ENCODE data around the gene PDGFRB.

PDGFRB gene

DNA sequence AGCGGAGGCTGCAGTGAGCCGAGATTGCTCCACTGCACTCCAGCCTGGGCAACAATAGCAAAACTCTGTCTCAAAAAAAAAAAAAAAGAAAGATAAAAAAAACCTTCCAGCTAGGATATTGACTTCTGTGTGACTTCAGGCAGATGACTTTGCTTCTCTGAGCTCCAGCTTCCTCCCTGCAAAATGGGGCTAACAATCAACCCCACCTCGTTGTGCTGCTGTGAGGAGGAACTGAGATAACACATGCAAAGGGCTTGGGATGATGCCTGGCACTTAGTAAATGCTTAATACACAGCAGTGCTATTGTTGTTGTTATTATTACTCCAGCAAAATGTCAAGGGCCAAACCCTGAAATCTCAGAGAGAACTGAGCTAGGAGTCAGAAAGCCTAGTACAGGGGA lies 7.4 kb upstream of the PDGFRB start:
- DNase-seq (ENCODE audit: low read depth in 2 of 2) = no peak

DNA sequence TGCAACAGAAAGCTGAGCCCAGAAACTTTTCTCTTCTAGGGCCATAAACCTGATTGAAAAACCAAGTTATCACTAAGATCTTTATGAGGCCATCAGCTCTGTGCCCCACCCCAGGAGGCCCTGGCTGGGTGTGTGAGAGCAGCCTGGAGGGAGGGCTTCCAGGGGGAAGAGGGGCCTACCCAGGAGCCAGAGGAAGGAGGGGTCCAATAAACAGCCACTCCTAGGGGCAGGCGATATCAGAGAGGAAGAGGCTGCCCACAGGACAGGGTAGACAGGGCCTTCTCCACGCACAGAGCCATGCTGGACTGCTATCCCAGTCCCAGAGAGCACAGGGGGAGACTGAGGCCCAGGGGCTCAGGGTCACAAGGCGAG lies 6.5 kb upstream of the PDGFRB start:
- DNase-seq (ENCODE audit: low read depth in 2 of 2) = no peak

GRCh38 chr5:150161242-150162141 lies 5.8 kb upstream of the PDGFRB start:
- DNase-seq (ENCODE audit: low read depth in 2 of 2) = peak; percentile 72 to 79

DNA sequence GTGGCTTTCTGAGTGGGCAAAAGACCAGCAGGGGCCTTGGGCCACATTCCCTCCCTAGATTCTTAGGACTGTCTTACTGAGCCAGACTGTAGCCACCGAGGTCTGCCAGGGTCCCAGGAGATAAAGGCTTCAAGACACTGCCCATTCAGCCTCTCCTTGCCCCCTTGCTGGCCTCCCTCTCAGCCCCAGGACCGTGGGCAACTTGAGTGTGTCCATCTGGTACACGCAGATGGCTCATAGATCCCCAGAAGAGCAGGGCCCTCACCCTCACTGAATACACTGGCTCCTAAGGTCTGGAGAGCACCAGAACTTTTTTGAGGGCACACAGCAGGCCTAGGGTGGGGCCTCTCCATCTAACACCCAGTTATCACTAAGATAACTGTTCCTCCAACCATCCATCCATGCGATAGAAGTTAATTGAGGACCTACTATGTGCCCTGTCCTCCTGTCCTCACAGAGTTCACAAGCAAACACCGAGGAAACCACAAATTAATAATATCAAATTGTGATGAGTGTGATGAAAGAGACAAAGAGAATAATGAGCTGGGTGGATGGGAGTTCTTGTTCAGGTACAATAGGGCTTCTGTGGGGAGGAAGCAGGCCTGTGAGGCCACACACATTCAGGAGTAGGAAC lies 4.9 kb upstream of the PDGFRB start:
- DNase-seq (ENCODE audit: low read depth in 2 of 2) = no peak

DNA sequence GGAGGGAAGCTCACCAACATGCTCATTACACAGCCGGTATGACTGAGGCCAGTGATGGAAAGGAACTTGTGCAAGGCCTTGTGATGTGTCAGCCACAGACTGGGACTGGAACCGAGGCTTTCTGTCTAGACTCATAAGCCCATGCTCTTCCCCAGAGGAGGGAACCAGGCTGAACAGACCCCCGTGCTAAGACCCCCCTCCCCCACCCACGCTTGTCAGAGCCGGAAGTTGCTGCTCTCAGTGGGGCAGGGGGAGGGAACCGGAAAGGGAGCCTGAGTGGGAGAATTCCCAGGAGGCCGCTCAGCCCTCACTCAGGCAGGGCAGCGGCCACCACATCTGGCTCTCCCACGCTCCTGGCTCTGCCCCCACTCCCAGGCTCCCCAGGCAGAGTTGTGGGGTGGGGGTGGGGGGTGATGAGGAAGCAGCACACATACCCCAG lies 4.1 kb upstream of the PDGFRB start:
- DNase-seq (ENCODE audit: low read depth in 2 of 2) = no peak

DNA sequence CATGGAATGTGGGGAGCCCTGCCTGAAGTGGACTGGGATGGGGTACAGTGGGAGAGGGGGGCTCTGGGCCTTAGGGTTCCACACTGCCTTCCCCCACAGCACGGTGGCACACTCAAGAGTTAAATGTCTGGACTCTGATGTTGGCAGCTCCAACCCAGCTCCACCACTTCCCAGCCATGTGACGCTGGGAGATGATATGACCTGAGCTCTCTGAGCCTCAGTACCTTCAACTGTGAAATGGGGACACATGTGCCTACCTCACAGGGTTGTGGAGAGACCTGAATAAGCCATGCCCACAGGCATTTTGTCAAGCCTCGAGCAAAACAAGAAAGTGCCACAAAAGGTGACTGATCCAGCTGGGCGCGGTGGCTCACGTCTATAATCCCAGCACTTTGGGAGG lies 3.4 kb upstream of the PDGFRB start:
- no peak for DNase-seq (ENCODE audit: low read depth in 2 of 2)

DNA sequence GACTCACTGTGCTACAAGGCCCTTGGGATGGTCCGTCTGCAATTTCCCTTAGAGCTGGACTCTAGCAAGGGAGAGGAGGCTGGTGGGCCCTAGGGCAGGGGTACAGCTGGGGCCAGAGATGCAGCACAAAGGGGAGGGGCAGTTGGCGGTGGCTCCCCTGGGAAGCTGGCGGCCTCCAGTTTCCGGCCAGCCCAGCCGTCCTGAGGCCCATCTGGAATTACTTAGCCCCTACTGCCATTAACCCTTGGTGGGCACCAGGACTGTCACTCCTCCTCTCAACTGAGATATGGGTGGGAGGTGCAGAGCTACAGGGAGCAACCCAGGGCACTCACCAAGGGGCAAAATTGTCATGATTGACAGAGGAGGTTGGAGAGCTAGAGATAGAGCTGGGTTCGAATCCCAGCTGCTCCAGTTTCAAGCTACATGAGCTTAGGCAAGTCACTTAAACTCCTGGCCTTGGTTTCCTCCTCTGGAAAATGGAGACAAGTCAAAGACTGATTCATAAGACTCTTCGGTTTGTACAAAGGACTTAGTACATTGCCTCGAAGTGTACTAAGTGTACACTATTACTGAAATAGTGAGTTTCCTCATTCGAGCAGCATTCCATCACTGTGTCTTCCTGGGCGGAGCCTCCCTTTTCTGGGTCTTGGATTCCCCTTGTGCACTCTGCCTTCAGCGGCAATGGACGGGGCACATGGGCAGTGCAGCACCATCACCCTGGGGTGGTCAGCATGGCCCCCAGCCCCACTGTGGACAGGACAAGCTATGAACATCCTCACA lies 2.7 kb upstream of the PDGFRB start:
- no peak for DNase-seq (ENCODE audit: low read depth in 2 of 2)

DNA sequence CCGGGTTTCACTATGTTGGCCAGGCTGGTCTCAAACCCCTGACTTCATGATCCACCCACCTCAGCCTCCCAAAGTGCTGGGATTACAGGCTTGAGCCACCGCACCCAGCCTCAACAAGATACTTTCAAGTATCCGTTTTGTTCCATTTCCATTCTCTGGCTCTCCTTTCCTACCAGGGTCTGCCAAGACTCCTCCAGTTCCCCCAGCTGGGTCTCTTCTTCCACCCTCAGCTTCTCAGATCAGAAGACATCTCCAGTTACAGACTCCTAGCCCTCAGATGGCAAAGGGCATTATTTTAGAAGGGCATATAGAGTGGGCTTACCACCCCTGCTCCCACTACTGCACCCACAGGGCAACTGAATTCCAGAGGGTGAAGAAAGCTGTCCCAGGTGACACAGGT lies 1.5 kb upstream of the PDGFRB start:
- no peak for DNase-seq (ENCODE audit: low read depth in 2 of 2)

- DNase-seq (ENCODE audit: low read depth in 2 of 2) = no peak
These were observed 895 bp upstream of the PDGFRB start for GRCh38 chr5:150156540-150156939.

DNA sequence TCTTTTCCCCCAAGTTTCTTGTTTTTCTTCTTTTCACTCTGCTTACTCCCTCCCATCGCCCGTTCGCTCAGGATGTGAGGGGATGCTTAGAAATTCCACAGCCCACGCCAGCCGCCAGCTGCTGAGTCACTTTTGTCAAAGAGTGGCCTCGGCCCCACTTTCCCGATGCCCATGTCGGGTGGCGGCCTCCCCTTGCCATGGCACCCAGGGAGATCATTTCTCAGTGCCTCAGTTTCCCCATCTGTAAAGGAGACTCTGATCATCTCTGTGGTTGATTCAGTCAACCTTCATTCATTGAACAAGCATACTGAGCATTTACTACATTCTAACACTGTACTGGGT lies 353 bp upstream of the PDGFRB start:
- no peak for DNase-seq (ENCODE audit: low read depth in 2 of 2)

GRCh38 chr5:150154618-150155128 lies 972 bp downstream of the PDGFRB start:
- DNase-seq (ENCODE audit: low read depth in 2 of 2) = no peak

DNA sequence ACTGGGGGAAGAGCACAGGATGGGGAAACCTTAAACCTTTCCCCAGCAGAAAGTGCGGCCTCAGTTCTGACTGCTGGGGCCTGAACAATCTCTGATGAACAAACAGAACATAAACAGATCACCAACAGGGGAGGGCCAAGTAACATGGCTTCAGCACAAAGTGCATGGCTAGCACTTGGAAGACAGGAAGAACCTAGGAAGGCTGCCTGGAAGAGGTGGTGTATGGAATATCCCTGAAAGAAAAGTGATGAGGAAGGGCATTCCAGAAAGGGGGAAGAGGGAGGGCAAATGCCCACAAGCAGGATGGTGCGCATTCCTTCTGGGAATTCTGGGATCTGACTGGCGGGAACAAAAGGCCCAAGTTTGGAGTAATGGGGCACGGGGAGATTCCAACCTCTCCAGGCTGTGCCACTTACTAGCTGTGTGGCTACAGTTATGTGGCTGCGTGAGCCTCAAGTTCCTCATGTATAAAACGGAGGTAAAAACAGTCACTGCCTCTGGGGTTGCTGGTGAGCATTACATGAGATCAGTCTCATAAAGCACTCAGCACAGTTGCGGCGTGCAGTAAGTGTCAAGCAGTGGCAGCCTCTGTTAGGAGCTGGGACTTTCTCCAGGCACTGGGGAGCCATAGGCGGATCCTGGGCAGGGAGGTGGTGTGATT lies 1.6 kb downstream of the PDGFRB start:
- no peak for DNase-seq (ENCODE audit: low read depth in 2 of 2)

GRCh38 chr5:150153483-150153882 lies 2.2 kb downstream of the PDGFRB start:
- DNase-seq (ENCODE audit: low read depth in 2 of 2) = no peak

- no peak for DNase-seq (ENCODE audit: low read depth in 2 of 2)
These were observed 2.8 kb downstream of the PDGFRB start for GRCh38 chr5:150152636-150153462.

DNA sequence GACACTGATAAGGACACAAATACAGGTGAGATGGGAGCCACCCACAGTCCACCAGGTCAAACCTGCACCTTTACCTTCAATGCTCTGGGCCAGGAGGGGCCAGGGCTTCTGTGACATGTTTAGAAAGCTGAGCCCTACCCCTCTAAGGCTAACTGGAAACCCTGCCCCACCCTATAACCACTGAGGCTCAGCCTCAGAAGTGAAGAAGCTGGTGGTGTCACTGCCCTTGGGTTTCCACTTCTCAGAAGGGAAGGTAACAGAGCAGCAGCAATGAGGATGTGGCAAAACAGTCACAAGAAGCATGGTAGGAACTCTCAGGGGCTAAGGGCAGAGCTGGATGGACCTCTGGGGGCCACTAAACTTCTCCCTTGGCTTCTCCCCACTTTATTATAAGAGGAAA lies 6.0 kb downstream of the PDGFRB start:
- no peak for DNase-seq (ENCODE audit: low read depth in 2 of 2)

DNA sequence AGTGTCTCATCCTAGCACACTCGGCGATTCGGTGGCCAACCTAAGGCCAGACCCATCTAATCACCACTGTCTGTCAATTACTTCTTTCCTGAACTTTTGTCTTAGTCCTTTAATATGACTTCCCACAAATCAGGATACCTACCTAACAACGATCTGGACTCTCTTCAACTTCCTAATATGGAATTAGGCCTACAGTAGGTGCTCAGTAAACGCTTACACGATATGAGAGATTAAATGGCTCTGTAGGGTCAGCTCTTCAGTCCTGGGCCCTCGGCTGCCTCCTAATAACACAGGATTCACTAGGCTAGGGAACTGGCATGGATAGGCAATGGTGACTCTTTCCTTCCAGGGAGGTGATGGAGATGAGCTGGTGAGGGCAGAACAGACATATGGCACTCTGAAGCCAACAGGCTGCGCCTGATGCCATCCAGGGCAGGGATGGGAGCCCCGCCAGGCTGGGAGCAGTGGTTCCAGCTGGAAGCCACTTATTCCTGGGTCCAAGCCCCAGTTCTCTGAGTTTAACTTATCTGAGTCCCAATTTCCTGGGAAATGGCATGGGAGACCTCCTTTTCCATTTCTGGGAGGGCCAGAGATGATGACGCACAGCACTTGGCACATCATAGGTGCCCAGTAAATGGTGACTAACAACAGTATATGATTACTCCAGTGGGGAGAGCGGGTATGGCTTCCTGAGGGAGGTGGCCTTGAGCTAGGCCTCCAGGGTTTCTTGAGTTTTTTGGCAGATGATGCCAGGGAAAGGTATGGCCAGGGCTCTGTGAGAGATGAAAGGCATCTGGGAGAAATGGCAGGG lies 7.3 kb downstream of the PDGFRB start:
- no peak for DNase-seq (ENCODE audit: low read depth in 2 of 2)

- no peak for DNase-seq (ENCODE audit: low read depth in 2 of 2)
These were observed 8.0 kb downstream of the PDGFRB start for GRCh38 chr5:150147670-150148069.

GRCh38 chr5:150146862-150147601 lies 8.6 kb downstream of the PDGFRB start:
- DNase-seq (ENCODE audit: low read depth in 2 of 2) = no peak

GRCh38 chr5:150146235-150146634 lies 9.4 kb downstream of the PDGFRB start:
- no peak for DNase-seq (ENCODE audit: low read depth in 2 of 2)
